HL-60 (cell line): ENCODE measurements around the gene TMEM132D.

ENCODE experiments used
- DNase-seq, 2 experiments: peaks; one replicate each; pipeline ENCODE4 v3.0.0-alpha.2; 2010 to 2020; ENCODE audit warnings: low read depth in 1 of 2, low spot score in 1 of 2
- H3K27ac ChIP-seq: fragments of 250-450 bp; sonication (Bioruptor Pico); replicated peaks from 2 replicates; pipeline ENCODE4 v1.5.1; 2020; ENCODE audit warnings: mild to moderate bottlenecking, moderate library complexity
- H3K27me3 ChIP-seq: fragments of 250-450 bp; sonication (Bioruptor Pico); 2 replicates; pipeline ENCODE4 v1.5.1; 2021; ENCODE audit warnings: mild to moderate bottlenecking, moderate library complexity; ENCODE audit not compliant: insufficient read depth, poor library complexity, severe bottlenecking
- H3K4me3 ChIP-seq: replicated peaks from 2 replicates; pipeline ENCODE4 v1.5.1; 2011; ENCODE audit warnings: mild to moderate bottlenecking, control low read depth, low read length; ENCODE audit not compliant: insufficient read depth
- GABPA ChIP-seq: IDR thresholded peaks from 2 replicates; pipeline ENCODE4 v1.6.1; 2012; ENCODE audit warnings: low read depth
- POLR2AphosphoS5 ChIP-seq: IDR thresholded peaks from 2 replicates; pipeline ENCODE4 v1.6.1; 2012; ENCODE audit warnings: low read depth
- SPI1 ChIP-seq: IDR thresholded peaks from 2 replicates; pipeline ENCODE4 v1.6.1; 2012; ENCODE audit warnings: low read depth, mild to moderate bottlenecking, borderline replicate concordance
- TF ChIP-seq, protein P1 (sequence below): IDR thresholded peaks from 2 replicates; pipeline ENCODE4 v1.6.1; 2012; ENCODE audit warnings: low read depth; ENCODE audit not compliant: insufficient replicate concordance
- TF ChIP-seq, protein P2 (sequence below): IDR thresholded peaks from one replicate; pipeline ENCODE4 v1.5.1; 2011; ENCODE audit warnings: low read length, control low read depth, inconsistent platforms; ENCODE audit not compliant: insufficient read depth

Gene TMEM132D

DNA sequence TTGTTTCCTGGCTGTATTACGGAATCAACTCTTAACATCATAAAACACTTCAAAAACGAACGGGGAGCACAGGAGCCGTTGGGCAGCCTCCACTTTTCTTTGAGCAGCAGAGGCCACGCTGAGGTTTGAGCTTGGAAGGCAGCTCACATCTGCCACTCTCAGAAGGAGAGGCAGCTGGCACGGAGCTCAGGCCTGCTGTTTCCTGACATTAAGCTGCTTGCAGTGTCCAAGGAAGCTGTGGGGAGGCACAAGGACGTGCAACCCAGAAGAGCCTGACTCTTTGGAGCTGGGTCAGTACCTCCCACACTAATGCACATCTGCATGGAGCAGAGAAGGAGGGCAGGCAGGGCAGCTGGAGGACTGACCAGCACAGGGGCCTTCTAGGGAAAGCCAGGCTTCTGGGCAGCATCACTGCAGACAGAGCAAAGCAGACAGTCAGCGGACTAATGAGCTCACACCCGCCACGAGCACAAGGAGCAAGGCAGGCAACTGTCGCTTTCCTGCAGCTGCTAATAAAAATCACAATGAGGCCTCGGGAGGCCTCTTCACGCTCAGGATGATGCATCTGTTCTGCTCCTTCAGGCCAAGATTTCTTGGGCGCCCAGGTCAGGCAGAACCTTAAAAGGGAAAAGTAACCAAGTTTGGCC is 839.5 kb downstream of the TMEM132D start:
- no peaks in the 10 kb centered on the region for H3K27me3 ChIP-seq
- no peak overlapping the region for H3K27ac ChIP-seq
- no peak for DNase-seq
- TF ChIP-seq, protein P1, sequence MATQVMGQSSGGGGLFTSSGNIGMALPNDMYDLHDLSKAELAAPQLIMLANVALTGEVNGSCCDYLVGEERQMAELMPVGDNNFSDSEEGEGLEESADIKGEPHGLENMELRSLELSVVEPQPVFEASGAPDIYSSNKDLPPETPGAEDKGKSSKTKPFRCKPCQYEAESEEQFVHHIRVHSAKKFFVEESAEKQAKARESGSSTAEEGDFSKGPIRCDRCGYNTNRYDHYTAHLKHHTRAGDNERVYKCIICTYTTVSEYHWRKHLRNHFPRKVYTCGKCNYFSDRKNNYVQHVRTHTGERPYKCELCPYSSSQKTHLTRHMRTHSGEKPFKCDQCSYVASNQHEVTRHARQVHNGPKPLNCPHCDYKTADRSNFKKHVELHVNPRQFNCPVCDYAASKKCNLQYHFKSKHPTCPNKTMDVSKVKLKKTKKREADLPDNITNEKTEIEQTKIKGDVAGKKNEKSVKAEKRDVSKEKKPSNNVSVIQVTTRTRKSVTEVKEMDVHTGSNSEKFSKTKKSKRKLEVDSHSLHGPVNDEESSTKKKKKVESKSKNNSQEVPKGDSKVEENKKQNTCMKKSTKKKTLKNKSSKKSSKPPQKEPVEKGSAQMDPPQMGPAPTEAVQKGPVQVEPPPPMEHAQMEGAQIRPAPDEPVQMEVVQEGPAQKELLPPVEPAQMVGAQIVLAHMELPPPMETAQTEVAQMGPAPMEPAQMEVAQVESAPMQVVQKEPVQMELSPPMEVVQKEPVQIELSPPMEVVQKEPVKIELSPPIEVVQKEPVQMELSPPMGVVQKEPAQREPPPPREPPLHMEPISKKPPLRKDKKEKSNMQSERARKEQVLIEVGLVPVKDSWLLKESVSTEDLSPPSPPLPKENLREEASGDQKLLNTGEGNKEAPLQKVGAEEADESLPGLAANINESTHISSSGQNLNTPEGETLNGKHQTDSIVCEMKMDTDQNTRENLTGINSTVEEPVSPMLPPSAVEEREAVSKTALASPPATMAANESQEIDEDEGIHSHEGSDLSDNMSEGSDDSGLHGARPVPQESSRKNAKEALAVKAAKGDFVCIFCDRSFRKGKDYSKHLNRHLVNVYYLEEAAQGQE, result no peak
- TF ChIP-seq SPI1 (no peak), GABPA (no peak), POLR2AphosphoS5 (no peak)
- TF ChIP-seq, protein P2, sequence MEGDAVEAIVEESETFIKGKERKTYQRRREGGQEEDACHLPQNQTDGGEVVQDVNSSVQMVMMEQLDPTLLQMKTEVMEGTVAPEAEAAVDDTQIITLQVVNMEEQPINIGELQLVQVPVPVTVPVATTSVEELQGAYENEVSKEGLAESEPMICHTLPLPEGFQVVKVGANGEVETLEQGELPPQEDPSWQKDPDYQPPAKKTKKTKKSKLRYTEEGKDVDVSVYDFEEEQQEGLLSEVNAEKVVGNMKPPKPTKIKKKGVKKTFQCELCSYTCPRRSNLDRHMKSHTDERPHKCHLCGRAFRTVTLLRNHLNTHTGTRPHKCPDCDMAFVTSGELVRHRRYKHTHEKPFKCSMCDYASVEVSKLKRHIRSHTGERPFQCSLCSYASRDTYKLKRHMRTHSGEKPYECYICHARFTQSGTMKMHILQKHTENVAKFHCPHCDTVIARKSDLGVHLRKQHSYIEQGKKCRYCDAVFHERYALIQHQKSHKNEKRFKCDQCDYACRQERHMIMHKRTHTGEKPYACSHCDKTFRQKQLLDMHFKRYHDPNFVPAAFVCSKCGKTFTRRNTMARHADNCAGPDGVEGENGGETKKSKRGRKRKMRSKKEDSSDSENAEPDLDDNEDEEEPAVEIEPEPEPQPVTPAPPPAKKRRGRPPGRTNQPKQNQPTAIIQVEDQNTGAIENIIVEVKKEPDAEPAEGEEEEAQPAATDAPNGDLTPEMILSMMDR, result no peak
- no peak overlapping the region for H3K4me3 ChIP-seq

DNA sequence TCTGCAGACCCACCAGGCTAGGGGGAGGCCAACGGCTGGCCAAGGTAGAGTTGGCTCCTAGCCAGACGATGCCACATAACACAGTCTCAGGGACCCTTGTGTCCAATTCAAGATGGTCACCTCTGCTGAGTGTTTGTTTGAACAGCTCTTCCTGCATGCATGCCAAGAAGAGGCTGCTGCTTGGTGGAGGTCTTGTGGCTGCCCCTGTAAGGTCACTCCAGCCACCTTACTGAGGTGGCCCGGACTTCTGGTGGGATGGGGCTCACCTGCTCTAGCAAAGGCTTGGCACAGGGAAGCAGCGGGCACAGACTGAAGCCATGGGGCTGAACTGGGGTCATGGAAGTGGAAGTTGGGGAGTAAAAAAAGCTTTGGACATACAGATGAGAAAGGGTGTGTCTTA is 840.2 kb downstream of the TMEM132D start:
- Histone ChIP-seq H3K4me3 (no peak overlapping the region), H3K27me3 (no peaks in the 10 kb centered on the region), H3K27ac (no peak overlapping the region)
- DNase-seq, result no peak
- no peak for TF ChIP-seq SPI1
- TF ChIP-seq GABPA, result no peak
- TF ChIP-seq, protein P2, result no peak
- TF ChIP-seq POLR2AphosphoS5, result no peak
- TF ChIP-seq, protein P1, result no peak

DNA sequence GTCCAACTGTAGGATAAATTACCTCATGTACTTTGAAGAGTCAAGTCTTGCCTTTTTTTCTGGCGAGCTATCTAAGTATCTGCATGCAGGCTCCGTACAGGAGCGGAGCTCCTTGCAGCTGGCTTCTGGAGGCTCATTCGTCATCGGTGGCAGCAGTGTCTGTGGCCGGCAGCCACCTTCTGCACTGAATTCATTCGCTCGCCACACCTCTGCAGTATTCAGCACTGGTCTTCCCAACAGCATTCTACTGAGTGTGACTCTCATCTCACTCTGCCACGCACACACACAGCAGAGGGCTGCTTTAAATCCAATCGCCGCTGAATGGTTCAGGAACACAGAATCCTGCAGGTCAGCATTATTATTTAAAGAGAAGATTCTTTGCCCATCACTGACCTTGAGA is 850.6 kb downstream of the TMEM132D start:
- no peak overlapping the region for H3K4me3 ChIP-seq
- no peaks in the 10 kb centered on the region for H3K27me3 ChIP-seq
- H3K27ac ChIP-seq, result no peak overlapping the region
- TF ChIP-seq, protein P1, result no peak
- TF ChIP-seq SPI1 (no peak), GABPA (no peak), POLR2AphosphoS5 (no peak)
- TF ChIP-seq, protein P2, result no peak
- no peak for DNase-seq
